KBM-7 (cell line): ENCODE measurements around the gene OR10D3.

Experiments used
- DNase-seq: peaks from one replicate; pipeline ENCODE4 v3.0.0-alpha.2; 2015
- in situ Hi-C: fragments of 300-500 bp; cut with MboI; formaldehyde crosslinking; loops from 2 replicates; pipeline ENCODE4 v1.14.3; 2020; ENCODE audit warnings: low sequenced_read_pairs, low pct_unique_long_range_greater_than_20kb, mixed read lengths

OR10D3 gene

DNA sequence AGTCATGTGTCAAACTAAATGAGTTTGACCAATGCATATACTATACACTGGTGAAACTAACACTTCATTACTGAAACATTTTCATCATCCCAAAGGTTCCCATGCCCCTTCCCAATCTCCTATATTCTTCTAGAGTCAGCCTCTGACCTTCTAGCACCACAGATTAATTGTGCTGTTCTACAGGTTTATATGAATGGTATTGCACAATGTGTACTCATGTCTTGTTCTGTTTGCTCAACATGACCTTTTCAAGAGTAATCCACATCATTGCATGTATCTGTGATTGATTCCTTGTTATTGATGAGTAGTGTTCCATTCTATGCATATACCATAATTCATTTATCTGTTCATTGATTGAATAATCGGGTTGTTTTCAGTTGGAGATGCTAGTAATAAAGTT is 50.2 kb downstream of the OR10D3 start:
- in situ Hi-C loops, result no loop called here
- DNase-seq, result no peak
